H1 (cell line): ENCODE results near the gene ZBED4. TPM values are rescaled to one million over a fixed set of nuclear protein-coding genes. Genes with fewer than 3 reads are reported as not detected.

Experiments used
- CTCF ChIA-PET: fragments of 300-600 bp; sonication (Branson Sonifier 250); formaldehyde crosslinking; loops from one replicate; lab custom pipeline; 2021; ENCODE audit not compliant: partially characterized antibody; lab: Charles Lee
- POLR2A ChIA-PET: fragments of 300-600 bp; sonication (Branson Sonifier 250); formaldehyde crosslinking; loops from one replicate; lab custom pipeline; 2021; ENCODE audit warnings: inconsistent platforms; ENCODE audit not compliant: partially characterized antibody; lab: Charles Lee
- DNase-seq, 2 experiments: peaks; one replicate each; pipeline versions ENCODE4 v3.0.0 to v3.0.0-alpha.2; 2010 to 2022; ENCODE audit warnings: low spot score in 2 of 2, low read depth in 1 of 2, mixed read lengths in 1 of 2
- FAIRE-seq: peaks from 2 replicates; lab custom pipeline; 2011; peaks lifted over from hg19 to GRCh38; lab: Jason Lieb, UNC
- H2AFZ ChIP-seq: 2 replicates; pipeline ENCODE4 v1.8.1; 2012; ENCODE audit warnings: low read length, inconsistent platforms
- H2AK5ac ChIP-seq: 2 replicates; pipeline ENCODE4 v1.6.1; 2013; ENCODE audit warnings: low read depth, low read length
- H2BK120ac ChIP-seq: replicated peaks from 2 replicates; pipeline ENCODE3; 2013; ENCODE audit warnings: low read depth, low read length, inconsistent platforms
- H2BK12ac ChIP-seq: 2 replicates; pipeline ENCODE4 v1.6.1; 2013; ENCODE audit warnings: low read depth, low read length
- H2BK15ac ChIP-seq: 2 replicates; pipeline ENCODE4 v1.6.1; 2013; ENCODE audit warnings: low read length
- H2BK20ac ChIP-seq: 2 replicates; pipeline ENCODE4 v1.6.1; 2013; ENCODE audit warnings: low read length
- H2BK5ac ChIP-seq: 2 replicates; pipeline ENCODE4 v1.6.1; 2013; ENCODE audit warnings: low read depth, low read length
- H3K14ac ChIP-seq: 2 replicates; pipeline ENCODE4 v1.6.1; 2013; ENCODE audit warnings: inconsistent platforms; ENCODE audit not compliant: insufficient read length
- H3K18ac ChIP-seq: 2 replicates; pipeline ENCODE4 v1.6.1; 2013; ENCODE audit warnings: low read length; ENCODE audit errors: extremely low read depth
- H3K23ac ChIP-seq: 2 replicates; pipeline ENCODE4 v1.6.1; 2013; ENCODE audit warnings: inconsistent platforms; ENCODE audit not compliant: insufficient read length
- H3K23me2 ChIP-seq: 2 replicates; pipeline ENCODE4 v1.6.1; 2013; ENCODE audit warnings: low read depth, low read length
- H3K27ac ChIP-seq: 2 replicates; pipeline ENCODE4 v1.6.1; 2011; ENCODE audit warnings: low read depth, low read length, inconsistent platforms
- H3K27me3 ChIP-seq, 4 experiments: replicated peaks in 1 of 4; 1 replicate in 1 of 4; 2 replicates in 3 of 4; pipeline versions ENCODE4 v1.6.1 to v1.8.1; 2011 to 2013; ENCODE audit warnings: low read length in 3 of 4, mild to moderate bottlenecking in 3 of 4, inconsistent platforms in 2 of 4, mixed read lengths in 2 of 4, moderate library complexity in 1 of 4; ENCODE audit not compliant: control insufficient read depth in 3 of 4, insufficient read depth in 3 of 4; ENCODE audit errors: extremely low read depth in 1 of 4
- H3K36me3 ChIP-seq, 4 experiments: 2 replicates each; pipeline versions ENCODE4 v1.6.1 to v1.8.1; 2011 to 2013; ENCODE audit warnings: mild to moderate bottlenecking in 4 of 4, low read length in 3 of 4, moderate library complexity in 2 of 4, control low read depth in 1 of 4, inconsistent platforms in 1 of 4; ENCODE audit not compliant: insufficient read depth in 4 of 4, control insufficient read depth in 2 of 4
- H3K4ac ChIP-seq: replicated peaks from 2 replicates; pipeline ENCODE3; 2013; ENCODE audit warnings: low read length, low read depth, mixed read lengths, inconsistent platforms; ENCODE audit not compliant: insufficient read length
- H3K4me1 ChIP-seq, 4 experiments: replicated peaks in 1 of 4; 1 replicate in 1 of 4; 2 replicates in 3 of 4; pipeline versions ENCODE4 v1.6.1 to v1.8.1; 2011 to 2013; ENCODE audit warnings: low read length in 3 of 4, inconsistent platforms in 2 of 4, mixed read lengths in 1 of 4; ENCODE audit not compliant: insufficient read depth in 4 of 4, control insufficient read depth in 3 of 4
- H3K4me2 ChIP-seq, 2 experiments: 2 replicates each; pipeline versions ENCODE4 v1.6.1 to v1.8.1; 2011 to 2013; ENCODE audit warnings: low read depth in 2 of 2, low read length in 2 of 2, control low read depth in 1 of 2, inconsistent platforms in 1 of 2, mild to moderate bottlenecking in 1 of 2; ENCODE audit not compliant: insufficient read depth in 1 of 2
- H3K4me3 ChIP-seq, 4 experiments: fragments of 200-600, 300-600 bp in 1 of 4; sonication (generic), shearing (Covaris generic), sonication (Bioruptor Twin) in 1 of 4; 2 replicates each; pipeline versions ENCODE4 v1.5.1 to v1.8.1; 2011 to 2016; ENCODE audit warnings: low read length in 4 of 4, low read depth in 3 of 4, control low read depth in 2 of 4, inconsistent platforms in 2 of 4, mild to moderate bottlenecking in 2 of 4, mixed read lengths in 1 of 4, moderate library complexity in 1 of 4; ENCODE audit not compliant: insufficient read depth in 2 of 4; ENCODE audit errors: extremely low read depth in 1 of 4
- H3K56ac ChIP-seq: replicated peaks from 2 replicates; pipeline ENCODE3; 2013; ENCODE audit warnings: low read depth, mild to moderate bottlenecking, mixed read lengths, low read length, inconsistent platforms; ENCODE audit not compliant: insufficient read length
- H3K79me1 ChIP-seq: 2 replicates; pipeline ENCODE4 v1.6.1; 2013; ENCODE audit warnings: low read depth, low read length, control low read depth
- H3K79me2 ChIP-seq, 2 experiments: 2 replicates each; pipeline versions ENCODE4 v1.6.1 to v1.8.1; 2012 to 2013; ENCODE audit warnings: low read length in 2 of 2, mild to moderate bottlenecking in 2 of 2, inconsistent platforms in 1 of 2; ENCODE audit not compliant: insufficient read depth in 2 of 2, control insufficient read depth in 1 of 2
- H3K9ac ChIP-seq, 4 experiments: replicated peaks in 1 of 4; 1 replicate in 1 of 4; 2 replicates in 3 of 4; pipeline versions ENCODE4 v1.6.1 to v1.8.1; 2011 to 2013; ENCODE audit warnings: low read depth in 3 of 4, low read length in 3 of 4, control low read depth in 2 of 4, mild to moderate bottlenecking in 2 of 4, moderate library complexity in 2 of 4, inconsistent platforms in 1 of 4; ENCODE audit errors: extremely low read depth in 1 of 4
- H3K9me3 ChIP-seq, 2 experiments: 2 replicates each; pipeline versions ENCODE4 v1.6.1 to v1.8.1; 2012 to 2013; ENCODE audit warnings: mild to moderate bottlenecking in 2 of 2, moderate library complexity in 2 of 2, control low read depth in 1 of 2, inconsistent platforms in 1 of 2, low read depth in 1 of 2, low read length in 1 of 2, mixed read lengths in 1 of 2; ENCODE audit not compliant: insufficient read depth in 2 of 2
- H4K20me1 ChIP-seq, 2 experiments: replicated peaks in 1 of 2; 2 replicates each; pipeline versions ENCODE3 to v1.8.1; 2011 to 2013; ENCODE audit warnings: inconsistent platforms in 2 of 2, low read length in 2 of 2, mild to moderate bottlenecking in 1 of 2; ENCODE audit not compliant: insufficient read depth in 2 of 2, control insufficient read depth in 1 of 2
- H4K5ac ChIP-seq: 2 replicates; pipeline ENCODE4 v1.6.1; 2013; ENCODE audit warnings: low read length, low read depth, mixed read lengths, inconsistent platforms; ENCODE audit not compliant: insufficient read length
- H4K8ac ChIP-seq: 2 replicates; pipeline ENCODE4 v1.8.0; 2013; ENCODE audit warnings: mild to moderate bottlenecking, moderate library complexity, low read length, inconsistent platforms; ENCODE audit not compliant: insufficient read depth; ENCODE audit errors: extremely low read depth
- H4K91ac ChIP-seq: replicated peaks from 2 replicates; pipeline ENCODE3; 2013; ENCODE audit warnings: low read length, mixed read lengths, inconsistent platforms; ENCODE audit not compliant: insufficient read length
- ASH2L ChIP-seq: fragments of 200-600, 300-600 bp; sonication (generic); IDR thresholded peaks from one replicate; pipeline ENCODE4 v1.7.1; 2017; ENCODE audit warnings: low read length
- CREB1 ChIP-seq: IDR thresholded peaks from 2 replicates; pipeline ENCODE4 v1.6.1; 2012; ENCODE audit warnings: inconsistent platforms
- MAFK ChIP-seq: IDR thresholded peaks from 2 replicates; pipeline ENCODE4 v1.6.1; 2012; ENCODE audit warnings: low read depth, mild to moderate bottlenecking, improper control_type of control experiment, low read length
- SIN3A ChIP-seq, 2 experiments: IDR thresholded peaks in 1 of 2; conservative IDR thresholded peaks in 1 of 2; 2 replicates each; pipeline ENCODE4 v1.6.1; 2011 to 2012; ENCODE audit warnings: low read length in 2 of 2, improper control_type of control experiment in 1 of 2, low read depth in 1 of 2, mild to moderate bottlenecking in 1 of 2
- WGBS, 2 experiments: shearing (Covaris generic) in 1 of 2; methylation state at CpG; one replicate each; pipeline versions ENCODE4 v1.1.6 to v1.1.7; 2013 to 2015; ENCODE audit warnings: low lambda C conversion rate in 2 of 2, mixed read lengths in 2 of 2, inconsistent platforms in 1 of 2, low coverage in 1 of 2, missing lambda C conversion rate in 1 of 2; ENCODE audit not compliant: insufficient replicate concordance in 2 of 2, insufficient coverage in 1 of 2, insufficient read length in 1 of 2; ENCODE audit errors: extremely low coverage in 1 of 2, missing lambda C conversion rate in 1 of 2; 5-methylcytosine and 5-hydroxymethylcytosine counted together
- polyA plus RNA-seq, 7 experiments: library from polyadenylated mRNA; depleted of rRNA in 3 of 7; stranded (reverse) in 5 of 7; unstranded in 2 of 7; fragments of >200 nt in 5 of 7; fragments of 200-250 nt in 2 of 7; gene quantifications; 1 replicate in 5 of 7; 2 replicates in 1 of 7; 4 replicates in 1 of 7; pipeline versions ENCODE4 v1.2.1 to v1.2.3, GENCODE V29; 2011 to 2013; ENCODE audit warnings: missing spikeins in 2 of 7, mixed read lengths in 2 of 7
- total RNA-seq: library from RNA; stranded (reverse); fragmentation: NEBNext Ultra II Directional; extraction: Animal tissue kit (Norgen Biotek cat#: 25700); gene quantifications from 2 replicates; pipeline ENCODE4 v1.2.1, GENCODE V29; 2021
- TF ChIP-seq, protein P1 (sequence below), 3 experiments: IDR thresholded peaks; 1 replicate in 2 of 3; 2 replicates in 1 of 3; pipeline versions ENCODE4 v1.5.1 to v1.6.1; 2011; ENCODE audit warnings: low read length in 3 of 3, mild to moderate bottlenecking in 3 of 3, inconsistent platforms in 2 of 3, low read depth in 1 of 3, moderate library complexity in 1 of 3; ENCODE audit not compliant: insufficient read depth in 1 of 3; ENCODE audit errors: control extremely low read depth in 1 of 3

ZBED4 gene
- total and polyA plus RNA-seq, 2 of the 8 experiments (the other 6 are each of a cell fraction or from before 2014, with no cell fraction given) = 11.0 to 28.3 TPM

DNA sequence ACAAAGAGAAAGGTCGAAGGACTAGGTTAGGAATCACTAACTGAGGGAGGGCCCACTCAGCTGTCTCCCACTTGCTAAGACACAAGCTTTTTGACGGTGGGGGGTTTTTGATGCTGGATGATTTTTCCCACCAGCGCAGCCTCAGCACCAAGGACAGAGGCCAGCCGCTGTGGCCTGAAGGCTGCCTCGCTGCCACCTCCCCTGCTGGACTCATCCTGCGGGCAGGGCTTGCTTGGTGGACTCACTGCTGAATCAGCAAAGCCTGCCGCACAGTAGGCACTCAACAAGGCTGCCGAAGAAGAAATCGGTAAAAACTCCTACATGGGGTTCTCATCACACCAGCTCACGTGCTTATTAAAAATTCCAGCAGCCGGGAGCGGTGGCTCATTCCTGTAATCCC, 62.0 kb downstream of the ZBED4 start:
- H3K23ac ChIP-seq = no peak overlapping the region
- no peak overlapping the region for H3K9ac ChIP-seq
- H3K79me2 ChIP-seq = peaks cover 0 to 8% of the 10 kb centered on the region in 2 experiments; a peak in 1 of 4 replicates
- WGBS, 2 experiments = 80% methylated on average over 12 of the region's 12 CpGs; no CpG with 5 or more reads in 1 of the 2 experiments
- CTCF ChIA-PET = no interaction called here
- peaks cover 9% of the 10 kb centered on the region; the same call in 1 of the 2 replicates for H3K23me2 ChIP-seq
- FAIRE-seq (no peak), DNase-seq (no peak)
- H2BK120ac ChIP-seq = no peak overlapping the region
- H3K9me3 ChIP-seq = no peaks in the 10 kb centered on the region
- H3K4ac ChIP-seq = no peak overlapping the region
- H3K4me2 ChIP-seq = no peak overlapping the region
- no peak overlapping the region for H3K27ac ChIP-seq
- no peak overlapping the region for H4K91ac ChIP-seq
- H3K4me3 ChIP-seq = no peak overlapping the region
- H3K18ac ChIP-seq = no peak overlapping the region
- POLR2A ChIA-PET = interaction anchor here (2.0 kb wide), 1 partner anchor 10 kb away, joined by 7 read pairs; no protein-coding TSS in a partner anchor
- H2AK5ac ChIP-seq = no peak overlapping the region
- peaks cover 3% of the 10 kb centered on the region; the same call in 1 of the 2 replicates for H3K79me1 ChIP-seq
- H2BK20ac ChIP-seq = no peak overlapping the region
- peak; percentile 63 to 64; a peak in 1 of 4 replicates for TF ChIP-seq SIN3A (conservative IDR thresholded peaks at IDR 0.05 in 1 of 2, IDR thresholded peaks at IDR 0.05 in 1 of 2; ENCODE audit: low read depth in 1 of 2, low read length in 2 of 2)
- TF ChIP-seq CREB1 = no peak
- peak; percentile 77; the same call in 1 of the 2 replicates for TF ChIP-seq MAFK
- TF ChIP-seq ASH2L = no peak
- TF ChIP-seq, protein P1, sequence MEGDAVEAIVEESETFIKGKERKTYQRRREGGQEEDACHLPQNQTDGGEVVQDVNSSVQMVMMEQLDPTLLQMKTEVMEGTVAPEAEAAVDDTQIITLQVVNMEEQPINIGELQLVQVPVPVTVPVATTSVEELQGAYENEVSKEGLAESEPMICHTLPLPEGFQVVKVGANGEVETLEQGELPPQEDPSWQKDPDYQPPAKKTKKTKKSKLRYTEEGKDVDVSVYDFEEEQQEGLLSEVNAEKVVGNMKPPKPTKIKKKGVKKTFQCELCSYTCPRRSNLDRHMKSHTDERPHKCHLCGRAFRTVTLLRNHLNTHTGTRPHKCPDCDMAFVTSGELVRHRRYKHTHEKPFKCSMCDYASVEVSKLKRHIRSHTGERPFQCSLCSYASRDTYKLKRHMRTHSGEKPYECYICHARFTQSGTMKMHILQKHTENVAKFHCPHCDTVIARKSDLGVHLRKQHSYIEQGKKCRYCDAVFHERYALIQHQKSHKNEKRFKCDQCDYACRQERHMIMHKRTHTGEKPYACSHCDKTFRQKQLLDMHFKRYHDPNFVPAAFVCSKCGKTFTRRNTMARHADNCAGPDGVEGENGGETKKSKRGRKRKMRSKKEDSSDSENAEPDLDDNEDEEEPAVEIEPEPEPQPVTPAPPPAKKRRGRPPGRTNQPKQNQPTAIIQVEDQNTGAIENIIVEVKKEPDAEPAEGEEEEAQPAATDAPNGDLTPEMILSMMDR (IDR thresholded peaks at IDR 0.05; ENCODE audit: control extremely low read depth in 1 of 3, insufficient read depth in 1 of 3, low read depth in 1 of 3, low read length in 3 of 3) = peak in 1 of 3 experiments; percentile 1; a peak in 1 of 4 replicates
- peaks cover 0 to 3% (median 2%) of the 10 kb centered on the region in 4 experiments; a peak in 3 of 8 replicates for H3K36me3 ChIP-seq
- peaks cover 3 to 9% of the 10 kb centered on the region in 2 experiments for H4K20me1 ChIP-seq
- no peaks in the 10 kb centered on the region; a peak in 2 of 7 replicates for H3K27me3 ChIP-seq
- H3K56ac ChIP-seq = no peak overlapping the region
- H2BK5ac ChIP-seq = no peak overlapping the region
- peaks cover 0 to 10% (median 1%) of the 10 kb centered on the region in 4 experiments; a peak in 5 of 7 replicates for H3K4me1 ChIP-seq
- no peak overlapping the region for H3K14ac ChIP-seq
- H2BK15ac ChIP-seq = no peak overlapping the region
- H2AFZ ChIP-seq = no peak overlapping the region
- H4K5ac ChIP-seq = no peak overlapping the region
- H4K8ac ChIP-seq = no peak overlapping the region
- H2BK12ac ChIP-seq = no peak overlapping the region
